ENCODE data around the gene OXER1.

GRCh38 chr2:42796427-42797248 lies 32.7 kb upstream of the OXER1 start:
- TF ChIP-seq CTCF (conservative IDR thresholded peaks at IDR 0.05; ENCODE audit: low read depth, low read length), result no peak
- no peak for TF ChIP-seq EZH2 (IDR thresholded peaks at IDR 0.05; ENCODE audit: borderline replicate concordance, low read depth, low read length, poor library complexity, severe bottlenecking)

Measured in A673 (cell line).